Lung (tissue), 12 donors: ENCODE results near the gene MET. TPM values are rescaled to one million over a fixed set of nuclear protein-coding genes. Genes with fewer than 3 reads are reported as not detected.

Experiments used
- ATAC-seq: fragments of 200-7000 bp; cut with Tn5 transposase; one replicate; pipeline ENCODE4 v1.9.1; 2020; ENCODE audit warnings: moderate number of reproducible peaks; ENCODE audit not compliant: insufficient read depth, low FRiP score
- DNase-seq, 3 donors: peaks; one replicate each; pipeline ENCODE4 v3.0.0-alpha.2; 2013 to 2017
- H3K27ac ChIP-seq, 2 donors: one replicate each; pipeline ENCODE4 v1.5.1; 2013; ENCODE audit warnings: mild to moderate bottlenecking in 2 of 2, moderate library complexity in 2 of 2, control low read depth in 1 of 2, inconsistent platforms in 1 of 2, low read depth in 1 of 2, low read length in 1 of 2
- H3K27me3 ChIP-seq, 3 donors: one replicate each; pipeline ENCODE4 v1.5.1; 2013; ENCODE audit warnings: low read length in 2 of 3; ENCODE audit not compliant: control insufficient read depth in 3 of 3, insufficient read depth in 3 of 3
- H3K36me3 ChIP-seq, 4 donors: one replicate each; pipeline ENCODE4 v1.5.1; 2013; ENCODE audit warnings: low read length in 4 of 4, mild to moderate bottlenecking in 1 of 4, moderate library complexity in 1 of 4; ENCODE audit not compliant: control insufficient read depth in 4 of 4, insufficient read depth in 4 of 4
- H3K4me1 ChIP-seq, 5 donors: one replicate each; pipeline ENCODE4 v1.5.1; 2013; ENCODE audit warnings: low read length in 5 of 5, mild to moderate bottlenecking in 2 of 5, moderate library complexity in 1 of 5; ENCODE audit not compliant: control insufficient read depth in 5 of 5, insufficient read depth in 5 of 5
- H3K4me3 ChIP-seq: one replicate; pipeline ENCODE4 v1.5.1; 2013; ENCODE audit warnings: mild to moderate bottlenecking, control low read depth, moderate library complexity
- H3K9ac ChIP-seq, 2 donors: one replicate each; pipeline ENCODE4 v1.5.1; 2013; ENCODE audit warnings: low read length in 2 of 2, control low read depth in 1 of 2; ENCODE audit not compliant: insufficient read depth in 1 of 2
- H3K9me3 ChIP-seq, 4 donors: one replicate each; pipeline ENCODE4 v1.5.1; 2013; ENCODE audit warnings: low read length in 3 of 4, mild to moderate bottlenecking in 1 of 4, moderate library complexity in 1 of 4; ENCODE audit not compliant: control insufficient read depth in 4 of 4, insufficient read depth in 3 of 4
- CTCF ChIP-seq: IDR thresholded peaks from 2 replicates; pipeline ENCODE4 v1.5.1; 2012; ENCODE audit warnings: mild to moderate bottlenecking; ENCODE audit errors: control extremely low read depth, extremely low read depth
- WGBS, 2 donors: extraction: QIAGEN DNeasy Blood & Tissue Kit; methylation state at CpG; one replicate each; pipeline ENCODE4 v1.1.7; 2013; 5-methylcytosine and 5-hydroxymethylcytosine counted together
- polyA plus RNA-seq, 2 donors: library from polyadenylated mRNA; stranded (reverse); fragments of 200-250 nt; gene quantifications; one replicate each; pipeline ENCODE4 v1.2.1, GENCODE V29; 2013
- total RNA-seq, 2 donors: library from RNA; depleted of rRNA in 1 of 2; stranded (reverse); fragments of >200 nt in 1 of 2; gene quantifications; one replicate each; pipeline ENCODE4 v1.2.1, GENCODE V29; 2014 to 2021
- donor health status: control.
- donor health status: control.
- donor health status: Bipolar disorder and iron deficiency.
- donor health status: healthy.
- donor health status: DM: yes; HTN: yes; CAD: no.

Gene MET
- total and polyA plus RNA-seq, 4 donors = 16.3 to 106 (median 41.5) TPM

GRCh38 chr7:116704650-116705228 is 32.7 kb downstream of the MET start:
- Histone ChIP-seq H3K9me3 (no peaks in the 10 kb centered on the region), H3K9ac (no peak overlapping the region), H3K27me3 (no peaks in the 10 kb centered on the region), H3K4me1 (peaks cover 0 to 26% (median 7%) of the 10 kb centered on the region in 5 donors), H3K4me3 (no peak overlapping the region), H3K27ac (no peak overlapping the region), H3K36me3 (no peaks in the 10 kb centered on the region)
- 72 to 86% methylated on average over 2 of the region's 2 CpGs for WGBS, 2 donors
- DNase-seq (no peak), ATAC-seq (no peak)
- no peak for TF ChIP-seq CTCF

- H3K27ac ChIP-seq = no peak overlapping the region
- no peak overlapping the region for H3K4me3 ChIP-seq
- H3K36me3 ChIP-seq = no peaks in the 10 kb centered on the region
- DNase-seq (no peak), ATAC-seq (no peak)
- peaks cover 0 to 26% (median 7%) of the 10 kb centered on the region in 5 donors for H3K4me1 ChIP-seq
- H3K27me3 ChIP-seq = no peaks in the 10 kb centered on the region
- no peak for TF ChIP-seq CTCF
- no peak overlapping the region for H3K9ac ChIP-seq
- H3K9me3 ChIP-seq = no peaks in the 10 kb centered on the region
Measured at GRCh38 chr7:116705419-116705818, 33.4 kb downstream of the MET start.

GRCh38 chr7:116706668-116707126 is 34.7 kb downstream of the MET start:
- no peaks in the 10 kb centered on the region for H3K36me3 ChIP-seq

More at GRCh38 chr7:116706668-116707126, 34.7 kb downstream of the MET start:
- H3K27me3 ChIP-seq = no peaks in the 10 kb centered on the region
- H3K27ac ChIP-seq = peak overlapping the region in 1 of 2 donors; percentile 16
- DNase-seq (no peak), ATAC-seq (peak; percentile 78)
- peaks cover 0 to 20% (median 7%) of the 10 kb centered on the region in 5 donors for H3K4me1 ChIP-seq
- 42 to 64% methylated on average over 3 of the region's 3 CpGs for WGBS, 2 donors
- H3K9me3 ChIP-seq = no peaks in the 10 kb centered on the region
- H3K4me3 ChIP-seq = no peak overlapping the region
- no peak for TF ChIP-seq CTCF
- H3K9ac ChIP-seq = no peak overlapping the region
